Transverse colon (tissue), 4 donors: ENCODE results near the gene UQCC3. TPM values are rescaled to one million over a fixed set of nuclear protein-coding genes. Genes with fewer than 3 reads are reported as not detected.
"Not testable (repeated sequence)": the region's sequence is repeated elsewhere in the genome, so short reads cannot be mapped to it uniquely, and the experiment has no call there.

ENCODE experiments used
- DNase-seq: peaks from one replicate; pipeline ENCODE4 v3.0.0-alpha.2; 2019
- H3K27ac ChIP-seq, 4 donors: fragments of 200-600 bp; sonication (generic); 2 replicates each; pipeline ENCODE4 v1.5.1; 2016 to 2018; ENCODE audit warnings: inconsistent platforms in 4 of 4
- H3K27me3 ChIP-seq: fragments of 200-600 bp; sonication (generic); 2 replicates; pipeline ENCODE4 v1.5.1; 2017; ENCODE audit warnings: inconsistent platforms
- H3K36me3 ChIP-seq, 4 donors: fragments of 200-600 bp; sonication (generic); 2 replicates each; pipeline ENCODE4 v1.5.1; 2017 to 2019; ENCODE audit warnings: inconsistent platforms in 4 of 4
- H3K4me1 ChIP-seq, 4 donors: fragments of 200-600 bp; sonication (generic); 2 replicates each; pipeline ENCODE4 v1.5.1; 2017 to 2020; ENCODE audit warnings: inconsistent platforms in 4 of 4
- H3K4me3 ChIP-seq, 4 donors: fragments of 200-600 bp; sonication (generic); 1 replicate in 1 of 4; 2 replicates in 3 of 4; pipeline versions ENCODE4 v1.5.1 to v1.6.1; 2017 to 2019; ENCODE audit warnings: inconsistent platforms in 4 of 4
- H3K9me3 ChIP-seq, 2 donors: fragments of 200-600 bp; sonication (generic); 2 replicates each; pipeline ENCODE4 v1.5.1; 2017 to 2019; ENCODE audit warnings: inconsistent platforms in 2 of 2
- EP300 ChIP-seq: sonication (generic); formaldehyde crosslinking; IDR thresholded peaks from one replicate; pipeline ENCODE4 v1.6.1; 2017; ENCODE audit warnings: antibody characterized with exemption, low read depth
- POLR2A ChIP-seq: fragments of 450-650 bp; IDR thresholded peaks from one replicate; pipeline ENCODE4 v1.6.1; 2016; ENCODE audit warnings: antibody characterized with exemption, mild to moderate bottlenecking, moderate library complexity
- POLR2AphosphoS5 ChIP-seq, 3 donors: sonication (generic); formaldehyde crosslinking; IDR thresholded peaks; one replicate each; pipeline ENCODE4 v1.6.1; 2016; ENCODE audit warnings: antibody characterized with exemption in 3 of 3
- WGBS, 2 donors: methylation state at CpG; one replicate each; pipeline ENCODE4 v1.1.5; 2018; ENCODE audit warnings: low coverage in 1 of 2; 5-methylcytosine and 5-hydroxymethylcytosine counted together
- in situ Hi-C, 4 donors: fragments of 200-750 bp; cut with MboI; loops; one replicate each; pipeline versions ENCODE4 v1.15.0 to v1.15.1; 2017; ENCODE audit warnings: low sequenced_read_pairs in 3 of 4, low pct_ligation_motif_present in 1 of 4, low pct_unique_long_range_greater_than_20kb in 1 of 4
- intact Hi-C: fragments of 100-400 bp; cut with DNase I; formaldehyde crosslinking; loops from one replicate; pipeline ENCODE4 v1.15.1; 2023; ENCODE audit warnings: low total_unique reads
- total RNA-seq, 4 donors: library from RNA; depleted of rRNA; stranded (reverse); fragments of >200 nt; gene quantifications; one replicate each; pipeline ENCODE4 v1.1.0, GENCODE V29; 2016
- TF ChIP-seq, protein P1 (sequence below), 5 experiments: fragments of 200-600 bp in 3 of 5; fragments of 450-650 bp in 2 of 5; sonication (generic) in 3 of 5; IDR thresholded peaks; 1 replicate in 2 of 5; 2 replicates in 3 of 5; pipeline ENCODE4 v1.5.1; 2016 to 2017; ENCODE audit warnings: antibody characterized with exemption in 5 of 5, inconsistent platforms in 3 of 5, mild to moderate bottlenecking in 2 of 5, moderate library complexity in 1 of 5

The UQCC3 gene
- total RNA-seq, 4 donors from 2014 or later, result 6.4 to 26.2 (median 15.3) TPM

DNA sequence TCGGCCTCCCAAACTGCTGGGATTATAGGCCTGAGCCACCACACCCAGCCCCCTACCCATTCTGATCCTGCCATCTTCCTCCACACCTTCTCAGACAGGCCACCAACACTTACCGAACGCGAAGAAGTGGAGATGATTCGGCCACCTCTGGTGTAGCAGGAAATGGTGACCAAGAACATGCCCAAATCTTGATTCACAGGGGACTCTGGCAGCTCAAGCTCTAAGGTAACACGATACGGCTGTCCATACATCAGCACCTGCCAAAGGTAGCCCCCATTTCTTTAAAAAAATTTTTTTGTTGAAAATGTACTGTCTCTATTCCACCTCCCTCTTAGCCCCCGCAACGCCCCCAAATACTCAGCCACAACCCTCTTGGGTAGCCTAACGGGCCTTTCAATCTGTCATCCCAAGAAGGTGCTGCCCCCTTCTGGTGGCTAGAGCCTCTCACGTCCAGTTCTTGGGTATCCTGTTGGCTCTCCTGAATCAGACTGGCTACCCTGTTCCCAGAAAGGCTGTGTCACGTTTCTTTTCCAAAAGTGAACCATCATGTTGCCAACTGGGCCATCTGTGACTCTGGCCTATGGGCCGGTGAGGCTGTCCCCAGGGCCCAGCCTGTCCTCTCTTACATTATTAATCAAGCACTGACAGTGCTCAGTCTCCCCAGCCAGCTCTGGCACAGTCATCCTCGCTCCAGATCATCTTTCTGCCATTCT is 23.1 kb downstream of the UQCC3 start:
- Histone ChIP-seq H3K27me3 (no peaks in the 10 kb centered on the region), H3K27ac (no peak overlapping the region), H3K4me1 (peaks cover 0 to 7% (median 0%) of the 10 kb centered on the region in 4 donors), H3K36me3 (peaks cover 0 to 23% (median 9%) of the 10 kb centered on the region in 4 donors), H3K9me3 (no peaks in the 10 kb centered on the region), H3K4me3 (no peak overlapping the region)
- intact Hi-C loops (no loop called here), in situ Hi-C loops (loop anchor here in 3 of 4 donors (10.0 to 25.0 kb wide), 4 partner anchors 100 to 307 kb away; partner anchors contain the start of genes SCGB1A1 (in 1 of the 3) and TUT1 (in 1 of the 3))
- peak; percentile 85 for DNase-seq
- TF ChIP-seq, protein P1, sequence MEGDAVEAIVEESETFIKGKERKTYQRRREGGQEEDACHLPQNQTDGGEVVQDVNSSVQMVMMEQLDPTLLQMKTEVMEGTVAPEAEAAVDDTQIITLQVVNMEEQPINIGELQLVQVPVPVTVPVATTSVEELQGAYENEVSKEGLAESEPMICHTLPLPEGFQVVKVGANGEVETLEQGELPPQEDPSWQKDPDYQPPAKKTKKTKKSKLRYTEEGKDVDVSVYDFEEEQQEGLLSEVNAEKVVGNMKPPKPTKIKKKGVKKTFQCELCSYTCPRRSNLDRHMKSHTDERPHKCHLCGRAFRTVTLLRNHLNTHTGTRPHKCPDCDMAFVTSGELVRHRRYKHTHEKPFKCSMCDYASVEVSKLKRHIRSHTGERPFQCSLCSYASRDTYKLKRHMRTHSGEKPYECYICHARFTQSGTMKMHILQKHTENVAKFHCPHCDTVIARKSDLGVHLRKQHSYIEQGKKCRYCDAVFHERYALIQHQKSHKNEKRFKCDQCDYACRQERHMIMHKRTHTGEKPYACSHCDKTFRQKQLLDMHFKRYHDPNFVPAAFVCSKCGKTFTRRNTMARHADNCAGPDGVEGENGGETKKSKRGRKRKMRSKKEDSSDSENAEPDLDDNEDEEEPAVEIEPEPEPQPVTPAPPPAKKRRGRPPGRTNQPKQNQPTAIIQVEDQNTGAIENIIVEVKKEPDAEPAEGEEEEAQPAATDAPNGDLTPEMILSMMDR (IDR thresholded peaks at IDR 0.05), result peak; percentile 64 to 85 (median 83)
- TF ChIP-seq POLR2A, result no peak
- WGBS, 2 donors, result 48 to 50% methylated on average over 2 to 14 of the region's 14 CpGs

DNA sequence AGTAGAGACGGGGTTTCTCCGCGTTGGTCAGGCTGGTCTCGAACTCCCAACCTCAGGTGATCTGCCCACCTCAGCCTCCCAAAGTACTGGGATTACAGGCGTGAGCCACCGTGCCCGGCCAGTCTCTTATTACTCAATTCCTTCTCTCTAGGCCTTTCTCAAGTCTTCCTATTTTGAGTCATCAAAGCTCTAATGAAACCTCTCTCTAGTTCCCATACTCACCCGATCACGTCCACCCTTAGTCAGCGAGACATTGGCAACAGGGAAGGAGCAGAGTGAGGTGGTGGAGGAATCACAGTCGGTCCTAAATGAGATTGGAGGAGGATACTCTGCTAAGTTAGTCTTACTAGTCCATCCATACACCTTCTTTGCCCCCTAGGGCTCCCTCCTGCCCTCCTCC is 30.8 kb downstream of the UQCC3 start:
- Histone ChIP-seq H3K9me3 (no peaks in the 10 kb centered on the region), H3K27me3 (no peaks in the 10 kb centered on the region), H3K4me3 (no peak overlapping the region), H3K27ac (no peak overlapping the region), H3K4me1 (peaks cover 16 to 22% (median 19%) of the 10 kb centered on the region in 4 donors), H3K36me3 (no peaks in the 10 kb centered on the region)
- intact Hi-C loops, result no loop called here
- no peak for DNase-seq
- in situ Hi-C loops, result no loop called here
- 80 to 85% methylated on average over 1 to 11 of the region's 11 CpGs for WGBS, 2 donors
- no peak for TF ChIP-seq POLR2A
- TF ChIP-seq POLR2AphosphoS5 (IDR thresholded peaks at IDR 0.05), result no peak
- TF ChIP-seq, protein P1 (IDR thresholded peaks at IDR 0.05), result no peak
- TF ChIP-seq EP300, result no peak

DNA sequence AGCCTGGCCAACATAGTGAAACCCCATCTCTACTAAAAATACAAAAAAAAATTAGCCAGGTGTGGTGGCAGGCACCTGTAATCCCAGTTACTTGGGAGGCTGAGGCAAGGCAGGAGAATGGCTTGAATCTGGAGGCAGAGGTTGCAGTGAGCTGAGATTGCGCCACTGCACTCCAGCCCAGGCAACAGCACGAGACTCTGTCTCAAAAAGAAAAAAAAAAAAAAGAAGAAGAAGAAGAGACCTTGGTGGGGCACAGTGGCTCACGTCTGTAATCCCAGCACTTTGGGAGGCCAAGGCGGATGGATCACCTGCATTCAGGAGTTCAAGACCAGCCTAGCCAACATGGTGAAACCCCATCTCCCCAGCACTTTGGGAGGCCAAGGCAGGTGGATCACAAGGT is 32.4 kb downstream of the UQCC3 start:
- H3K27me3 ChIP-seq, H3K4me3 ChIP-seq, intact Hi-C loops, DNase-seq, H3K9me3 ChIP-seq, in situ Hi-C loops, H3K36me3 ChIP-seq, H3K27ac ChIP-seq: not testable (repeated sequence)
- 80 to 92% methylated on average over 2 to 4 of the region's 4 CpGs for WGBS, 2 donors
- H3K4me1 ChIP-seq, result peaks cover 22 to 31% (median 27%) of the 10 kb centered on the region in 4 donors

DNA sequence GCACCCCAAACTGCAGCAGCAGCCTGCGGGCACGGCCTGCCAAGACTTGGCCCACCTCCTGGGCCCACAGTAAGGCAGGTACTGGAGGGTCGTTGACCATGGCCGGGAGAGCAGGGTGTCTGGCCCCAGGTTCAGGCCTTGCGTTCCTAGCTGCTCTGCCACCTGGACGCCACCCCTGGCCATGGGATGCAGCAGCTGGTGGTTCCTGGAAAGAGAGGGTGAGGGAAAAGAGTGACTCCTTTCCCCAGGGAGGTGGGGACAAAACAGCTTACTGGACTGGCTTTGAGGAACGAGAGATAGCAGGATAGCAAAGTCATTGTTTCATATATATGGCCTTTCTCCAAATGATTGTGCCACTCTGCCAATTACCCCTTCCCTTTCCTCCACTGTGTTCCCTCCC is 33.9 kb downstream of the UQCC3 start:
- Histone ChIP-seq H3K9me3 (no peaks in the 10 kb centered on the region), H3K36me3 (no peaks in the 10 kb centered on the region), H3K27ac (peak overlapping the region; percentile 85 to 92 (median 90)), H3K4me1 (peaks cover 29 to 40% (median 34%) of the 10 kb centered on the region in 4 donors), H3K4me3 (peak overlapping the region; percentile 37 to 70 (median 64)), H3K27me3 (no peaks in the 10 kb centered on the region)
- TF ChIP-seq, protein P1 (IDR thresholded peaks at IDR 0.05), result peak in 2 of 5 experiments; percentile 24 to 33
- TF ChIP-seq POLR2A, result no peak
- in situ Hi-C loops (no loop called here), intact Hi-C loops (no loop called here)
- DNase-seq, result no peak
- WGBS, 2 donors, result 48% methylated on average over 7 of the region's 7 CpGs; no CpG with 5 or more reads in 1 of the 2 donors
